GM19395 (cell line): ENCODE data around the gene THBS4.

Experiments used
- ATAC-seq: cut with Tn5 transposase; IDR thresholded peaks from one replicate; pipeline ENCODE4 v1.9.1; 2021; ENCODE audit warnings: mild to moderate bottlenecking, moderate library complexity; ENCODE audit not compliant: unreplicated experiment

THBS4 gene

GRCh38 chr5:80043187-80043586 lies 8.0 kb downstream of the THBS4 start:
- ATAC-seq: no peak

- ATAC-seq: no peak
Measured at GRCh38 chr5:80048084-80048780, 13.1 kb downstream of the THBS4 start.

- no peak for ATAC-seq
Measured at GRCh38 chr5:80052464-80052863, 17.3 kb downstream of the THBS4 start.

- ATAC-seq: no peak
Measured at GRCh38 chr5:80054682-80055081, 19.5 kb downstream of the THBS4 start.

- ATAC-seq: no peak
Measured at GRCh38 chr5:80055491-80056170, 20.5 kb downstream of the THBS4 start.

- ATAC-seq: no peak
Measured at GRCh38 chr5:80057099-80057498, 22.0 kb downstream of the THBS4 start.

- no peak for ATAC-seq
Measured at GRCh38 chr5:80057921-80058320, 22.8 kb downstream of the THBS4 start.

- no peak for ATAC-seq
Measured at GRCh38 chr5:80059354-80059980, 24.3 kb downstream of the THBS4 start.

GRCh38 chr5:80060966-80061365 lies 25.8 kb downstream of the THBS4 start:
- no peak for ATAC-seq

- no peak for ATAC-seq
Measured at GRCh38 chr5:80061547-80061946, 26.4 kb downstream of the THBS4 start.

- no peak for ATAC-seq
Measured at GRCh38 chr5:80064124-80064523, 29.0 kb downstream of the THBS4 start.

GRCh38 chr5:80067016-80067415 lies 31.9 kb downstream of the THBS4 start:
- ATAC-seq: no peak

GRCh38 chr5:80067531-80068245 lies 32.5 kb downstream of the THBS4 start:
- no peak for ATAC-seq

- no peak for ATAC-seq
Measured at GRCh38 chr5:80068246-80068636, 33.1 kb downstream of the THBS4 start.

GRCh38 chr5:80068775-80069174 lies 33.6 kb downstream of the THBS4 start:
- no peak for ATAC-seq

- no peak for ATAC-seq
Measured at GRCh38 chr5:80069251-80069800, 34.2 kb downstream of the THBS4 start.

GRCh38 chr5:80069918-80070318 lies 34.8 kb downstream of the THBS4 start:
- peak; percentile 11 for ATAC-seq

GRCh38 chr5:80070338-80071056 lies 35.3 kb downstream of the THBS4 start:
- ATAC-seq: peak; percentile 77

- ATAC-seq: no peak
Measured at GRCh38 chr5:80071510-80072021, 36.4 kb downstream of the THBS4 start.
